Activated CD4-positive, CD25-positive, alpha-beta regulatory T cell treated with anti-CD3 and anti-CD28 coated beads, Interleukin-2, amount 50 U/mL, for 72 hours (primary cell): Measurements from ENCODE around the gene MAP1B.
"Not testable (repeated sequence)": the region's sequence is repeated elsewhere in the genome, so short reads cannot be mapped to it uniquely, and the experiment has no call there.

Experiments used
- DNase-seq: peaks from one replicate; pipeline ENCODE4 v3.0.0; 2021

Gene MAP1B

DNA sequence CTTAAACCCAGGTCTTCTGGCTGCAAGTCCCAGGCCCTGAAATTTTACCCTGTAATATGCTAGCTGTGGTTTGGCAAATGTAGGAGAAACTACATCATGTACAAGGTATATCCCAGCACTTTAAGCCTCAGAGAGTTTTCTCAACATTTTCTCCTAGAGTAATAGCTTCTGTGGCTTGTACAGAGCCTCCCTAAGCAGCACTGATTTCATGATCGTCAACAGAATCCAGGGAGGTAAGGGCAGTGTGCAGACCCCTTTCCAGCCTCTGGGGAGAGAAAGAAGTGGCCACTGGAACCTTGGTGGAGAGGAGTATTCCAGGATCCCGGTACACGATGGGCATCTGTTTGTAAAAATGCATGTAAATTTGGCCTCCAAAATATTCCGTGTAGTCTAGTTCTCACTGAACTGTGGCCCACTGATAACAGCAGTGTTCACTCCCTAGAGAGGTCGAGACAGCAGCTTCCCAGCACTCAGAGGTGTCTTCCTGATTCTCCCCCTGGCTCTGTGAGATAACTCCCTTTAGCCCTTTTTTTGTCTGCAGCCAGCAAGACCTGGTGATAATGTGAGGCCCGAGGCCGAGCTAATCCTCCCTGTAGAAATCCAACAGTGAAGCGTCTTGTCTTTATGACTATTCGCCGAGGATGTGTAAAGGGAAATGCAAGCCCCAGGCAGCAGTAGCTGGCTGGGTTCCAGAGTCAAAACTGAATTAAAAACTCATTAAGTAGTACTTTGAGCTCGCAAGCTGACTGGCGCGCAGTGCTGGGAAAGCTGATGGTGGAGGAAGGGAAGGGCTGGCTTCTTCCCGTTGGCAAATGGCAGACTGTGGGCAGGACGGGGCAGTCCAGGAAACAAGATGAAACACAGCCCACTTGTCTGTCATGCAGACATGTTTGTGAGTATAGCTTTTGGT lies 59.0 kb downstream of the MAP1B start:
- DNase-seq = no peak

DNA sequence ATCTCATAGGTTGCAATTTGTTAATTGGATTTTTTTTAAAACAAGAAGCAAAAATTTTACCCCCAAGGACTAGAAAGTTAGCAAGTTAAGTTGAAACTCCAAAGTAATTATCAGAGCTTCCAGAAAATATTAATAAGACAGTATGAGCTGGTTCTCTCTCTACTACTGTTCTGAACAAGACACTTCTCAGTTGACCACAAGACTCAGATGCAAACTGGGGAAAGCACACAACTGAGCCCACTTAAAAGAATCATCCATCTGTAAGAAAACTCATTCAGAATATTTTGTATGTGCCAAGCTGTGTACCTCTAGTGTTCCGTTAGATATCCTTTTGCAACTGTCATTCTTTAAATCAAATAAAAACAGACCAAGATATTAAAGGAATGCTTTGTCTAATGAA lies 60.0 kb downstream of the MAP1B start:
- DNase-seq = no peak

DNA sequence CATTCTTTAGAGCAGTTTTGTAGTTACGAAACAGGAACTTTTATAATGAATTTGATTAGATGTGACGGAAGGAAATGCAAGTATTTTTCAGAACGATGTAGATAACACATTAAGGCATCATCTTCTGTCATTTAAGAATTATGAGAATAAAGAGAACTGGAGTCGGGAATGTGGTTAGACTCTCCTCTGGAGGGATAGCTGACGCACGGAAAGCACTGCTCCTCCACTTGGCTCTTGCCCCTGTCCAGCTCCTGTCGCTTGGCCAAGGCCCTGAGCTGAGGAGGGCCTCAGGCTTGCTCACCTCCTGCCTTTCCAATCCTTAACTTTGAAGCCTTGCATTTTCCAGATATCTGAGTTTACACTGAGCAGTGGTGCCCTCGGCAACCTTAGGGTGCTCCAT lies 60.5 kb downstream of the MAP1B start:
- no peak for DNase-seq

DNA sequence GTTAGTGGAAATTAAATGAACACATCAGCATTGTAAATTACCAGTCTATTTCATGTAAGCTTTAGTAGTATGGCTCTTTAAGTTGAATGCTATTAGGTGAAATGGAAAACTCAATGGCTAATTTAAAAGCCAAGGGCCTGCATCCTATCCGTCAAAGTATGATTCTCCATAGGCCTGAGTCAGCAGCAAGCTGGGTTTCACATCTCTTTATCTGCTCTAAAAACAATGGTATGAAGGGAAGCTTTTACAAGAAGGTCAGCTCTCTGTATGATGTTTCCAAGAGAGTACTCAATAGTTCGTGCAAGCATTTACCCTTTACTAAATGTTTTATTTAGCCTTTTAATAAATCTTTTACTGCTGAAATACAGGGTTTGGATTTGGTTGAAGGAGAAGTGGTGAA lies 62.8 kb downstream of the MAP1B start:
- DNase-seq = no peak

DNA sequence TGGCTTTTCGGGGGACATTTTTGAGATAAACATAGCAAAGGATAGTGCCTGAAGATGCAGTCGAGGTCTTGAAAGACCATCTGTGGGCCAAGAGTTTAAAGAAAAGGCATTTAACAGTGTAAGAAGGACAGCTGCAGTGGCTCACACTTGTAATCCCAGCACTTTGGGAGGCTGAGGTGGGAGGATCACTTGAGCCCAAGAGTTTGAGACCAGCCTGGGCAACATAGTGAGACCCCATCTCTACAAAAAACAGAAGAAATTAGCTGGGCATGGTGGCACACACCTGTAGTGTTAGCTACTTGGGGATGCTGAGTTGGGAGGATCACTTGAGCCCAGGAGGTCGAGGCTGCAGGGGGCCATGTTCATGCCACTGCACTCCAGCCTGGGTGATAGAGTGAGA lies 63.9 kb downstream of the MAP1B start:
- not testable (repeated sequence) for DNase-seq

GRCh38 chr5:72171667-72172066 lies 64.4 kb downstream of the MAP1B start:
- DNase-seq = no peak

DNA sequence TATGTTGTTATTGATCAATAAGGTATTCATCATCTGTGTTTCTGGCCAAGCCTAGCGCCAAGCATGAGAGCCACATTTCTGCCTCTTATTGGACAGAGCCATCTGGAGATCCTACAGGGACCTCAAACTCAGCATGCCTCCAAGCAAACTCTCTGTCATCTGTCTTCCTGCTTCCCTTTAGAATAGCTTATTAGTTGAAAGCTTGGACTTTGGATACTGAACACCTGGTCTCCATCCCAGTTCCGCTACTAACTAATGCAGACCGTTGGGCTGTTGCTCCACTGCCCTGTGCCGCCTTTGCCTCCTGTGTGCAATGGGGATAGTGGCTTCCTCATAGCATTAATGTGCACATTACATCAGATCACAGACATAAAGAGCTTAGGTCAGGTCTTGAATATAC lies 65.5 kb downstream of the MAP1B start:
- no peak for DNase-seq

- no peak for DNase-seq
Observed at GRCh38 chr5:72177538-72177937, 70.3 kb downstream of the MAP1B start.

DNA sequence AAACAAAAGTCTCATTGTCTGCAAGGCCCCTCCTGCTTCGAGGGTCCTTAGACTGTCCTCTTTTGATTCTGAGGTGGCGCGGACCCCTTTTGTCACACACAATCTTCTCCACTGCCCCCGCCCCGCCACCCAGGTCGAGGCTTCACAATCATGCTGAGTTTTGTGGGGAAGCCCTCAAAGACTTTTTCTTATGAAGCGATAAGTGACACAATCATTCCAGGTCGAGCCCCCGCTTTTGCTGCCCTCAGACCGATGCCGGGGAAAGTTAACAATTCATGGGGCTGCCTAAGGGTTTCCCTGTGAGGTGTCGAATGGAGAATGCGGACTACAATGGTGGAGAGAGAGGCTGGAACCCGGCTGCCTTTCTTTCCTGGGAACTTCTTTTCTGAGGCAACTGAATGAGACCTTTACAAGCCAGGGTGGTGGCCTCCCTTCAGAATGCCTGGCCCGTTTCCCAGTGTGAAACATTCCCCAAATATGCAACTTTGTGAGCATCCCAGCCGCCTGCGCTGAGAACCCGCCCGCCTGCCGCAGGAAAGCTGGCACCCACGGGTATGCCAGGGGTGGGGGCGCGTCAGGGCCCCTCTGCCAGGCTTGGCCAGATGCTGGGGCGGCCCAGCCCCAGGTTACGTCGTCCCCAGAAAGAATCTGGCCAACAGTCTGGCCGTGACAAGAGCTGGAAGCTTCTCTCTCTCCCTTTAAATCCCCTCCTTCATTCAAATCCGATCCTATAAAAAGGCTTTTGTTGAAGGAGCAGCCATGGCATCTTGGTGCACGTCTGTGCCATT lies 71.9 kb downstream of the MAP1B start:
- DNase-seq = no peak

DNA sequence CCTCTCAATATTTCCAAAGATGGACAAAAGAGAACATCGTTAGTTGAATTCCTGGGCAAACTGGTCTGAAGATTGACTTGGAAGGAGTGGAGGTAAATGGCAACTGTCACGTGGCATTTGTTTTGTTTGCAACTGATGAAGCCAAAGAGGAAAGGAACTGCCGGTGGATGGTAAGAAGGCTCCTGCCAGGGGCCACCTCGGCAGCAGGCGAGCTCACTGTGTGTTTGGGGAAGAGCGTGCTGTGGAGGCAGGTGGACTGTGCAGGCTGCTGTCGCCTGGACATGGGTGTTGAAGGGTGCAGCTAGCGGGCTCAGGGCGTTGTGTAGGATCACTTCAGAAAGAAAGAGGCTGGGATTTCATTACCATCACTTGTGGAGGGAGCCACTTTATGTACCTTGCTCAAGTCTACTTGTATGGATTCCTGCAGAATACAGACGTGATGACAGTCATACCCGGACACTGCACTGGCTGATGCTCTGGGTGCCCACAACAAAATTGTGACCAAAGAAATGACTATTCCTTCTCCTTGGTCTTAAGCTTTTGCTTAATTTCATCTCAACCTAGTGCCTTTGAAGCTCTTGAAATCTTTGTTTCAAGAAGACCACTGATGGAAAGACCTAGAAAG lies 72.7 kb downstream of the MAP1B start:
- DNase-seq = no peak

DNA sequence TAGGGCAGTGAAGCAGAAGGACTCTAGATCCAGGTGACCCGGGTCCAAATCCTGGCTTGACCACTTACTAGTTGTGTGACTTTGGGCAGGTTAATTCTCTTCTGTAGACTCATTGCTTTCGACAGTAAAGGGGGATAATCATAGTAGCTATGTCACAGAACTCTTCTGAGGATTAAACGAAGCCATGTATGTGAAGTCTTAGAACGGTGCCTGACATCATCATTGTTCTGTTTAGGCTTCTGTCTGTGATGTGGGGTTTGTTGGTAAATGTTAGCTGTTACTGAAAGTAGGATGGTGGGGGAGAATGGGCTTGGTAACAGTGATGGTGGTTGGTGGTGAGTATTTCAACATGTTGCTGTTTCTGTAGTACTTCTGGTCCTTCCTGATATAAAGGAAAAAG lies 73.7 kb downstream of the MAP1B start:
- no peak for DNase-seq

GRCh38 chr5:72182686-72183085 lies 75.4 kb downstream of the MAP1B start:
- DNase-seq = no peak

- no peak for DNase-seq
Observed at GRCh38 chr5:72183101-72183520, 75.8 kb downstream of the MAP1B start.

GRCh38 chr5:72184408-72184807 lies 77.1 kb downstream of the MAP1B start:
- no peak for DNase-seq

GRCh38 chr5:72185496-72186329 lies 78.4 kb downstream of the MAP1B start:
- no peak for DNase-seq

DNA sequence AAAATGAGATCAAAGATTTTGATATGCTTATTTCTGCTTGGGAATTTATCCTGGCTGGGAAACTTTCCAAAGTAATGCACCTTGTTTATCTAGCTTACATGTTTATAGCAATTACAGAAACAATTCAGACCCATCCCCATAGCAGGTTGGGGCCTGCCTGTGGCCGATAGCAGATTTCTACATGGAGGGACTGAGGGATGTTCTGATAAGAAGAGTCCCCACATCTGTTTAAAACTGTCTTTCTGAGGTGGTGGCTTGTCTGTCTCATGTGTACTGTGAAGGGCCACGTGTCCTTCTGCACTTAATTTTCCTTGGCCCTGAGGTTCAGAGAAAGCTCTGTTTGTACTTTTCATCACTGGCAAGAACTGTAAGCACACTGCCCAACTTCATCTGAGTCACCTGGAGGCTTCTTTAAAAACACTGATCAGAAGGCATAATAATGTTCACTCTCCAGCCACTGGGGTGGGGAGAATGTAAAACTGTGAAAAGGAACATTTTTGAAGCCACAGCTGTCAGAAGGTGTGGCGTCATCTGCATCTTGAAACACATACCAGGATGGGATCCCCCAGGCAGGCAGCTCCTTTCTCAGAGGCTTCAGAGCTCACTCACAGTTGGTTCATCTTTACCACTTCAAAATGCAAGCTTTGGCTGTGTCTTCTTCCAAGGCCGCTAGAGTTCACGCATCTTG lies 80.3 kb downstream of the MAP1B start:
- DNase-seq = no peak

DNA sequence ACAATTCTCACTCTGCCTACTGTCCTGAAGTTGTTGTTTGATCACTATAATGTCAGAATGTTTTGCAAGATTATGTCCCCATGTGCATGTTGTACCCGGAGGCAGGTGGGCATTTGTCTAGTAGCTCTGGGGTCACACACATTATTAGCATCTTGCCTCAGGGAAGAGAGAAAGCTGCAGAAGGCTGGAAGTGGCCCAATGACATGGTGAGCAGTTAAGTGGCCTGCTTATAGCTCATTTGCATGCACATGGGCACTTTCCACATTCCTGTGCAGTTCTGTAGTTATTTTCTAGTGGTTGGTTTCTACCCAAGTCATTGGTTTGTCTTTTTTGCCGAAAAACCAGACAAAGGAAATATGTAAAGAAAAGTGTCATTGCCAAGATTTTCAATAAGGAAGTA lies 80.9 kb downstream of the MAP1B start:
- DNase-seq = no peak

GRCh38 chr5:72189146-72189545 lies 81.9 kb downstream of the MAP1B start:
- DNase-seq = no peak

- no peak for DNase-seq
Observed at GRCh38 chr5:72191404-72191803, 84.1 kb downstream of the MAP1B start.

- DNase-seq = no peak
Observed at GRCh38 chr5:72194846-72195245, 87.6 kb downstream of the MAP1B start.

- DNase-seq = no peak
Observed at GRCh38 chr5:72195581-72195980, 88.3 kb downstream of the MAP1B start.

GRCh38 chr5:72197393-72197792 lies 90.1 kb downstream of the MAP1B start:
- no peak for DNase-seq
